Measurements from ENCODE around the gene RAB39A.

The RAB39A gene

GRCh38 chr11:107963091-107963490, 34.8 kb downstream of the RAB39A start:
- DNase-seq, result no peak

GRCh38 chr11:107969219-107969618, 41.0 kb downstream of the RAB39A start:
- no peak for DNase-seq

GRCh38 chr11:107970049-107970448, 41.8 kb downstream of the RAB39A start:
- no peak for DNase-seq

- DNase-seq, result no peak
Measured at GRCh38 chr11:107973641-107974040, 45.4 kb downstream of the RAB39A start.

- DNase-seq, result peak; percentile 65 to 66
Measured at GRCh38 chr11:107988397-107989158, 60.3 kb downstream of the RAB39A start.

GRCh38 chr11:107991868-107992414, 63.7 kb downstream of the RAB39A start:
- no peak for DNase-seq

GRCh38 chr11:107996006-107996776, 67.9 kb downstream of the RAB39A start:
- no peak for DNase-seq

GRCh38 chr11:107998761-107999160, 70.5 kb downstream of the RAB39A start:
- DNase-seq, result no peak

- peak; percentile 72 to 74 for DNase-seq
Measured at GRCh38 chr11:107999759-108000455, 71.7 kb downstream of the RAB39A start.

- DNase-seq, result no peak
Measured at GRCh38 chr11:108002476-108002875, 74.2 kb downstream of the RAB39A start.

GRCh38 chr11:108003623-108004022, 75.4 kb downstream of the RAB39A start:
- DNase-seq, result no peak

GRCh38 chr11:108007819-108008218, 79.6 kb downstream of the RAB39A start:
- DNase-seq, result no peak

GRCh38 chr11:108008656-108009496, 80.6 kb downstream of the RAB39A start, which contains the start of gene CUL5:
CUL5 (plus strand) TSS chr11:108008898; CDS start chr11:108009349, 451 bp downstream.
- peak; percentile 73 to 74 for DNase-seq

- DNase-seq, result peak; percentile 26 to 32
Measured at GRCh38 chr11:108009497-108010370, 81.5 kb downstream of the RAB39A start.

GRCh38 chr11:108012139-108012725, 84.0 kb downstream of the RAB39A start:
- DNase-seq, result no peak

Measured in Kasumi-1 (cell line).